GM21529 (cell line): ENCODE data around the gene PPP1R26.
"Not testable (repeated sequence)": the region's sequence is repeated elsewhere in the genome, so short reads cannot be mapped to it uniquely, and the experiment has no call there.

Experiments
- ATAC-seq: cut with Tn5 transposase; IDR thresholded peaks from one replicate; pipeline ENCODE4 v1.9.1; 2021; ENCODE audit not compliant: unreplicated experiment

PPP1R26 gene

GRCh38 chr9:135503371-135504261 is 24.0 kb downstream of the PPP1R26 start:
- ATAC-seq = no peak

GRCh38 chr9:135504262-135505243 is 25.0 kb downstream of the PPP1R26 start:
- no peak for ATAC-seq

GRCh38 chr9:135505406-135506187 is 26.0 kb downstream of the PPP1R26 start:
- ATAC-seq = no peak

- no peak for ATAC-seq
Observed at GRCh38 chr9:135506327-135507103, 26.9 kb downstream of the PPP1R26 start.

GRCh38 chr9:135507104-135508035 is 27.8 kb downstream of the PPP1R26 start:
- ATAC-seq = no peak

GRCh38 chr9:135508211-135508820 is 28.7 kb downstream of the PPP1R26 start:
- no peak for ATAC-seq

GRCh38 chr9:135509458-135509857 is 29.9 kb downstream of the PPP1R26 start:
- ATAC-seq = no peak

- no peak for ATAC-seq
Observed at GRCh38 chr9:135512241-135512603, 32.6 kb downstream of the PPP1R26 start.

- ATAC-seq = no peak
Observed at GRCh38 chr9:135512904-135513303, 33.3 kb downstream of the PPP1R26 start.

GRCh38 chr9:135513351-135513846 is 33.8 kb downstream of the PPP1R26 start:
- ATAC-seq = no peak

GRCh38 chr9:135513906-135514305 is 34.3 kb downstream of the PPP1R26 start:
- ATAC-seq = not testable (repeated sequence)

GRCh38 chr9:135514342-135515082 is 34.9 kb downstream of the PPP1R26 start:
- ATAC-seq = no peak

- ATAC-seq = no peak
Observed at GRCh38 chr9:135515083-135515951, 35.7 kb downstream of the PPP1R26 start.

GRCh38 chr9:135516132-135516860 is 36.7 kb downstream of the PPP1R26 start:
- ATAC-seq = no peak

GRCh38 chr9:135517407-135517822 is 37.8 kb downstream of the PPP1R26 start:
- ATAC-seq = no peak
